COLO829 (cell line): Measurements from ENCODE around the gene PRDM2.

Experiments used
- DNase-seq: peaks from one replicate; pipeline ENCODE4 v3.0.0; 2012; ENCODE audit warnings: low spot score

The PRDM2 gene

DNA sequence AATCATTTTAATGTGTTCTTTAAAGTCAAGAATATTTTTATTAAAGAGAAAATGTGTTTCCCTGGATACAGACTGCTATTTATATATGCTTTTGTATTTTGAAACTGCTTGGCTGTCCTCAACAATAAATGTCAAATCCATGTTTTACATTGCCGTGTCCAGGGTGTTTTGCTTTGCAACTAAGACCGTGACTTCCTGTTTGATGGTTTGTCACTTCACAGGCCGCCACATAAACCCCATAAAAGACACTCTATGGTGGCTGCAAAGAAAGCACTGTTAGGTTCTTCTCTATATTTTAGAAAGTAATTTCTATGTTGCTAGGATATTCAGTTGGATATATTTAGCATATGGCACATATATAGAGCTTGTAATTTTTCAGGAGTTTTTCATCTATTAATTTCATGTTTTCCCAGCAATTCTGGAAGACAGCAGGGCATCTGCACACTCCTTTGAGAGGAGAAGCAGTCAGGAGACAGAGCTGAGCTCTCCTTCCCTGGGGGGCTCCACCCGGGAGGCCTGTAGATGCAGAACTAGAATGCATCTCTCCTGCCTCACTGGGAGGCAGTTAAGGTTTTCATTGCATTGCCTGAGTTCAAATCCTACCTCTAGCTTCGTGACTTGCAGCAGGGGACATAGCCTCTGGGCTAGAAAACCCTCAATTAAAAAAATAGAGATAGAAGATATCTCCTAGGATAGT, 33.1 kb downstream of the PRDM2 start:
- no peak for DNase-seq

DNA sequence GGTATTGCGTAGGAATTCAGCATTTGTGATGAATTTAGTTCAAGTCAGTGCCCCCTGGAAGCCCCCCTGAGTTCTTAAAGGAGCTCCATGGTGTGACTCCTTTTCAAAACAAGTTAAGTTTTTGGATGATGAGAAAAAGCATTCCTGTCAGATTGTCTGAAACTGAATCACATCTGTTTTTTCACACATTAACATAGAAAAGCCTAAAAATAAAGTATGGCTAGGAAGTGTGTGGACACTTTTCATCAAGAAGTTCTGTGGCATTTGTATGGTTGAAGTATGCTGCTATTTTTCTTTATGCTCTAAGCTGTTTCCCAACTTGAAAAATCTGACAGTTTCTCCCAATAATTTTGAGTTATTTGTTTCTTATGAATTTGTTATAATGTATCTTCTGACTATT, 33.7 kb downstream of the PRDM2 start:
- DNase-seq, result no peak

DNA sequence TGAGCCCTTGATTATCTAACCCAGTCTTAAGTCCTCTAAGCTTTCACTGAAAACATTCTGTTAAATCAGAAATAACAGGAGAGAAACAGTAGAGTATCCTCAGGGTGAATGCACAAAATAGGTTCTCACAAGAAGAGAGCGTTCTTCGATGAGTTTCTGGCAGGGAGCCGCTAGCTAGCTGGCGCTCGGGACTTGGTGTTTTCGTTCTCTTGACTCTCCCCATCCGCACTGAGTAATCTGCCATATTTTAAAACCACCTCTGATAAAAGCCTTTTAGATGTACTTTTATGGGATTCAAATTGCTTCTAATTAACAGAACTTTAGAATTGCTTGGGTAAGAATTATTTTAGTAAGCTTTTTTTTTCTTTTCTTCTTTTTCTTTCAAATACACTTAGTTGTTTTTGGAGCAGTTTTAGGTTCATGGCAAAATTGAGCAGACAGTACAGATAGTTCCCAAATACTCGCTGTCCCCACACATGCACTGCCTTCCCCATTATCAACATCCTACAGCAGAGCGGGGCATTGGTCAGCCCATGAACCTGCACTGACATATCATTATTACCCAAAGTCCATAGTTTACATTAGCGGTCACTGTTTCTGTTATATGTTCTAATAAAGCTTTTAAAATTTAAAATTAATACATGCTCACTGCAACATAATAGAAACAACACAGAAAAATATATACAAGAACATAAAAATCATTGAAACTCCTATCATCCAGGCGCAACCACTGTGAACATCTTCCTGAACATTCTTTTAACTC, 35.4 kb downstream of the PRDM2 start:
- DNase-seq, result no peak

DNA sequence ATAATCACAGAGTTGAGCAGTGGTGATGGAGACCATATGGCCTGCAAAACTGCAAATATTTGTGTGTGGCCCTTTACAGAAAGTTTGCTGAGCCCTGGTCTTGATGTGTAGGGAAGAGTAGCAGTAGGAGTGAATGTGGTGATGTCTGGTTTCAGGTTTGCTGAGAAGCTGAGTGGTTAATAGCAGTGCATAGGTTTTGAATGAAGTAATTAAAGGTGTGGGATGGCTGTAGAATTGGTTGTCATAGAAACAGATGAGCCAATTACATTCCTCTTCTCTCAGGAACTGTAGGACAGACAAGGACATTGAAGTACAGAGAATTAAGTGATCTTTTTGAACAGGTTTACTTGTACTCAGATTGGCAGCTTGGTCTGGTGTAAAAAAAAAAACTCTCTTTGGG, 37.4 kb downstream of the PRDM2 start:
- no peak for DNase-seq

DNA sequence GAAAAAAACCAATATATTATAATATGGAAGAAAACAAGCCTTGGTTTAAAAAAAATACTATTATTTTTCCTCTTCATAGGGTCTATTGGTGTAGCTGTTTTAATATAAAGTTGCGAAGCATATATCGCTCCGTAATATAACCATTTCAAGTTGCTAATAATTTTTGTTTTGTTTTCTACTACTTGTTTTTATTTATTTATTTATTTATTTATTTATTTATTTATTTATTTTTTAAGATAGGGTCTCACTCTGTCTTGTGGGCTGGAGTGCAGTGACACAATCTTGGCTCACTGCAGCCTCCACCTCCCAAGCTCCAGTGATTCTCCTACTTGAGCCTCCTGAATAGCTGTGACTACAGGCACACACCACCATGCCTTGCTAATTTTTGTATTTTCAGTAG, 46.4 kb downstream of the PRDM2 start:
- DNase-seq, result no peak

DNA sequence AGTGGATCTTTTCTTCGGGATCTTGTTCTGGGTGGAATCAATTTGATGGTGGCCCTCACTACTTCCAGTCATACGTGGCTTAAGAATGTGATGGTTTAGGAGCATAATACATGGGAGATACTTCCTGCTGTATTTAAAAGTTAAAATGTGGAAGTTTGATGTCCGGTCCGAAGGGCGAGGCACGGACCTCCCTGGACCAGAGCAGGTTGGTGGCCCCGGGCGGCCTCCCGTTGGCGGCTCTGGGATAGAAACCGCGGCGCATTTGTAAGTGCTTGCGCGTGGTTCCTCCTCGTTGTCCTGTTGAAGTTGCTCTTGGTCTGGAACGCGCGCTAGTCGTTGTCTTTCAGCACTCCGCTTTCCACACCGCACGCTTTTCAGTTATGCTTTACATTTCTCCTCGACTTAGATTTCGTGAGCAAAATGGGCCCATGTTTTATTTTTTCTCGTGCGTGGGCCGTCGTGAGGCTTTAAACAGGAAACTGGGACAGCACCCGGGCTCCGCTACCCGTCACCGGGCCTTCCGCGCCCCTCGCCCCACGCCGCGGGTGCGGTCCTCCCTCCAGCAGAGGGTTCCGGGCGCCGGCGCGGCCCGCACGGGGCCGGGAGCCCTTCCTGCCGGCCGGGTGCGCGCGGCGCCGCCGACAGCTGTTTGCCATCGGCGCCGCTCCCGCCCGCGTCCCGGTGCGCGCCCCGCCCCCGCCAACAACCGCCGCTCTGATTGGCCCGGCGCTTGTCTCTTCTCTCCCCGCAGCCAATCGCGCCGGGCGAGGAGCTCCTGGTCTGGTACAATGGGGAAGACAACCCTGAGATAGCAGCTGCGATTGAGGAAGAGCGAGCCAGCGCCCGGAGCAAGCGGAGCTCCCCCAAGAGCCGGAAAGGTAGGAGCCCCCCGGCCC, 48.9 kb downstream of the PRDM2 start:
- peak; percentile 79 for DNase-seq

DNA sequence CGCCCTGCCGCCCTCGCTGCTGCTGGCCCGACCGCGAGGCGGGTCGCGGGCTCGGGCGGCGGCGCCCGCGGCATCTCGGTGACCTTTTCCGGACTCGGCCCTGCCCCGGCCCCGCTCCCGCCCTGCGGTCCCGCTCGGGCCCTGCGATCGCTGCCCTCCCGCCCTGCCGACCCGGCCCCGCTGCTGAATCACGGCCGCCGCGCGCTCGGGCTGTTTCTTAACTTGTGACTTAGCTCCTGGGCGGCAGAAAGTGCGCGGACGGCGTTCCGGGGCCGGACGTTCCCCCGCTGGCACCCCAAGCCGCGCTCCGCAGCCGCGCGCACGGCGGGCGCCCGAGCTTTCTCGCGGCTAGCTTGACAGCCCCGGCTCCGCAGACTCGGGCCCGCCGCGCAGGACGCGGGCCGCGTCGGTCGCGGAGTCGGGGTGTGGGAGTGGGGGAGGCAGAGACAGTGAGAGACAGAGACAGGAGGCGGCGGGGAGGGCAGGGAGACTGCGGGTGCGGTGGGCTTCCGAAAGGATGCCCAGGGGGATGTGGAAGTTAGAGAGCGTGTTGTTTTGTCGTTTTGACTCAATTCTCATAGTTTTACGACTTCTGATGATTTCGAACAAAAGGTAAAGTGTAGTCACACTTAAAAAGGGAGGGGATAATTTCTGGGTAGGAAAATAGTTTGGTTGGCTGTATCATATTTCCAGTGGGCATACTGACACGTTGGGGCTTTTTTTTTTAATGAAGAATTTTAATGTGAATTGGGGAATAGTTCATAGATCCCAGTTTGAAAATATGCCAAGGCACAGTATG, 49.8 kb downstream of the PRDM2 start:
- no peak for DNase-seq

DNA sequence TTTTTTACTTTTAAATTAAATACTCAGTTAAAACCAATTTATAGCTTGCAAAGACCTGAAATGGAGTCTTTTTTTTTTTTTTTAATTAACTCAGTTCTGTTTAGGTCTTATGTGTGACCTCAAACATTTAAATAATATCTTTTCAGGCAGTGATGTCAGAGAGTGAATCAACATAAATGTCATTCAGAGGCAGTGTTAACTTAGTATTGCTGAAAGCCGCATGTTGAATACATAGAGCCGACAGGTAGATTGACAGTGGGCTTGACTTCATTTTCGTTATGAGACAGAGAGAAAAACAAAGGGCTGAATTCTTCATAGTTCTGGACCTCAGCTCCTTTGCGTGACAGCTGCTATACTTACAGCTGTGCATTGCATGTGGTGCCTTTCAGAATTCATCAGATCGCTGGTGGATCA, 51.5 kb downstream of the PRDM2 start:
- DNase-seq, result no peak

DNA sequence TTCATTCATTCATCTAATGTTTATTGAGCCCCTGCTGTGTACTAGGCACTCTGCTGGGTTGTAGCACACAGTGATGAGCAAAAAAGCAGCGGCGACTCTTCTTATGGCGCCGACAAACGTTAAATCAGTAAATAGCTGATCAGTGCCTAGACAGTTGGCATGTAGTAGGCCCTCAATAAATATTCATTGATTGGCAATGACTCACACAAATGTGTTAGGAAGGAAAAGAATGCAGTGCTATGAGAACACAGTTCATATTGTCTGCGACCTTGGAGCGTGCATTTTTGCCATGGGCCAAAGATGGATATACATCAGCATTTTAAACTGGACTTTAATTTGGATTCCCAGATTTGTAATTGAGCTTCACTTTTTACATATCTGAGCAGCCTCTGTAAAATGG, 52.0 kb downstream of the PRDM2 start:
- DNase-seq, result no peak

DNA sequence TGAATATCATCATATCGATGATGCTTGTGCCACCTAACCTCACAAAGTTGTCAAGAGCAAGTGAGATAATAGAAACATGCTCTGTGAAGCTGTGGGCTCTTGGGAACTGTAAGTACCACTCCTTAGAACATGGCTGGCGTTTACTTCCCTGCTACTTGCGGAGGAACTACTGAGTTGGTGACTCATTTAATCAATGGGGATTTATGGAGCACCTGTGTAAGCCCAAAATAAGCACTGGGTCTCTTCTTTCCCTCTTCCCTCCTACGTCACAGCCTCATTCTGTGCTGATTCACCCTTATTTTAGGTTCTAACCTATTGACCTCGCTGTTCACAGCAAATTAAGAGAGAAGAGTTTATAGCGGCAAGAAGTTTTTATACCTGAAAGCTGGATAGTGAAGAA, 52.9 kb downstream of the PRDM2 start:
- DNase-seq, result no peak

DNA sequence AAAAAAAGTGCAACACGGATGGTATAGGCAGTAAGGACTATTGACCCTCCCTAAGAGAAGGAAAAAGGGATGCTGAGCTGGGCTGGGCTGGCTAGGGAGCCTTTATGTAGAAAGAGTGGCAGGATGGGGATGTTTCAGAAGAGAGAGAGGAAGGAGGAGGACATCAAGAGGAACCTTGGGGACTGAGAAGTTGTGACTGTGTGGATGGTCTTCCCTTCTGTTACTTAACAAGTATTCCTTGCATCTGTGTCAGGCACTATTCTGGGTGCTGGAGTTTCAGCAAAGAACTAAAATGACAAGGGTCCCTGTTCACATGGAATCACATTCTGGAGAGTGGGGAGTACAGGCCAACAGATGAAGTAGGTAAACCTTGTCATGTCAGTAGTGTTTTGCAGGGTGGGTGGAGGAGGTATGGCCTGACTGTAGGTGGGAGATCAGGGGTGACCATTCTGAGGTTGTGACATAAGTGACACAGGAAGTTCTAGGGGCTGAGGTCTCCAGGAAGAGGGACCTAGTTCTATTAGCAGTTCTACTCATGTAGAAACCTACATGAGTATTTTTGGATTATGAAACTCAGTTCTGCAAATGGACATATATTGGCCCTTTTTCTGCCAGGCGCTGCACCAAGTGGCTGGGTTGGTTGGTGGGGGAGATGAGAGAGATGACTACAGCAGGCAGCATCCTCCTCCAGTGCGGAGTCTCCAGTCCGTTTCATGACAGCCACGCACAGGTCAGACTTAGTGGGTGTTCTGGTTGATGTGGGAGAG, 53.8 kb downstream of the PRDM2 start:
- DNase-seq, result no peak

DNA sequence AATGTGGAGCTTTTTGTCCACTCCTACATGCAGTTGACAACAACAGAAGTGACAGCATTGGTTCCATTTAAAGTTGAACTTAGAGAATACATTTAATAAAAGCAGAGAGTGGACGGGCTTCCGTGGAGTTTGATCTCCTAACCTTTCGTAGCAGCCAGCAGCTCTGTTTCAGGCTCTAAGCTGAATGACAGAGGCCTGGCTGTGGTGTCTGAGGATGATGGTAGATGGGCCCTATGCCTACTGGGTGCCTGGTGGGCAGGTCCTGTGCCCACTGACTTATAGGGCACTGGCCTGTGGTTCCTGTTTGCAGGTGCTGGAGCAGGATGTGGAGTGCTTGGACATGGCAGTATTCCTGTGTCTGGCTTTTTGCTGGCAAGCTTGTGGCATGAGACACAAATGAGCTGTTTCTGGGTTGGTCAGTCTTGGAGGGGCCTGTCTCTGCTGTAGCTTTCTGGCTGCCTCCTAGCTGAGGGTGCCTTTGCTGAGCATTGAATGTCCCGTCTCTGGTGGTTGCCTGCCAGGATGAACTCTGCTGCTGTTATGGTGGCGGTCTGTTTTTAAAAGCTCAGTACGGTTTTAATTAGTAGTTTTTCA, 54.6 kb downstream of the PRDM2 start:
- no peak for DNase-seq

DNA sequence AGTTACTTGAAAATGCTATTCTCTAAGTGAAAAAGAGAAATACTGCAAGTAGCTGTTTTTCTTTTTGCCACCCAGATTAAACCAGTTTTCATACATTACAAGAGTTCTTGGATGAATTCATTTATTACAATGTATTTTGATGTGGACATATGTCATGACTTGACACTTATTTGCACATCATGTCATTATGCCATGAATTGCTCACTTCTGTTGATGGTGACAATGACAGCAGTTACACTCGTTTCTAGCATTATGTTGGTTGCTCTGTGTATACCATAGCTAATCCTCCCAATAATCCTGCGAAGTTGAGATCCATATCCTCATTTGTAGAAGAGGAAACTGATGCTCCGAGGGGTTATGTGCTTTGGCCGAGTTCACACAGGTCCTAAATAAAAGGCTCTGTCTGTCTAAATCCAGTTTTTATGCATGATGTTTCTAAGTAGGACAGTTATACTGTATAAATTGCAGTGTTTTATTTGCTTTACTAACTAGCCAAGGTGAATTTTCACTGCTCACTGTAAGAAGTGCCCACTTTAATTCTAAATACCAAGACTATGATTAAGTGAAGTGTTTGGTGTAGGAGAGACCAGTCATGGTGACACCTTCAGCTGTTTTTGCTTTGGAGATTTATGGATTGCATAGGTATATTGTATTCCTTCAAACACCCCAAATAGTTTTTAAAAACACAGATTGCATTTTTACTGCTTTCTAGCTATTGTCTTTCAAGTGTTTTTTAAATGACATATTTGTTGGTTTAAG, 56.7 kb downstream of the PRDM2 start:
- no peak for DNase-seq

DNA sequence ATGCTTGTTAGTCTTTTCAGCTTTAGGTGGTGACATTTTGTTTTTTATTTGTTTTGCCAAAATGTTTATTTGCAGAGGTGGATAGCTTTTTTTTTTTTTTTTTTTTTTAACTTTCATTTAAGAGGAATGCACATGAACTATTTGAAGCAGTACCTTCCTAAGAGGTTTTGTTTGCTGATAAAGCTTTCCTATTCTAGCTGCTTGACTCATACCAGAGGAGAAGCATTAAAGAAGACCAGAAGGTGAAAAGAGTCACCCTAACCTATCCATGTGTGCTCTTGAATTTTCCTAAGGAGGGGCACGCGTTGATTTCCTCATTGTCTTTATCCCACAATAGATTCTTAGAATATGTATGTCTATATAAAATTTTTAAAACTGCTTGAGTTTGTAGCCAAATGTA, 57.7 kb downstream of the PRDM2 start:
- DNase-seq, result no peak

DNA sequence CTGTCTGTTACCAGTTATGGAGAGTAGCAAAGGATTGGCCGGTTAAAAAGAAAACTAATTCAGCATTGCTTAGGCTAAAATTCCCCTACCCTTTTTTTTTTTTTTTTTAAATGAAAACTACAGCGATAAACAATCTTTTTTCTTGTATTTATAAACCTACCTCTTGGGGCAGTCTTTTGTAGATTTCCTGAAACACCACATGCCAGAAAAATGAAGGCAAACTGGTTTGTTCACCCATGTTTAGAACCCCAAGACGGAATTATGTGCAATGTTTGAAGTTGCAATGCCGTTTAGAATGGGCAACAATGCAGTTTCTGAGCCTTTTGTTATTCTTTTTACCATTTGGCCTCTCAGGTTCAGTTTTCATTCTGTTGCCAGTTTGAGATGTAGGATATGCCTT, 59.1 kb downstream of the PRDM2 start:
- DNase-seq, result no peak

DNA sequence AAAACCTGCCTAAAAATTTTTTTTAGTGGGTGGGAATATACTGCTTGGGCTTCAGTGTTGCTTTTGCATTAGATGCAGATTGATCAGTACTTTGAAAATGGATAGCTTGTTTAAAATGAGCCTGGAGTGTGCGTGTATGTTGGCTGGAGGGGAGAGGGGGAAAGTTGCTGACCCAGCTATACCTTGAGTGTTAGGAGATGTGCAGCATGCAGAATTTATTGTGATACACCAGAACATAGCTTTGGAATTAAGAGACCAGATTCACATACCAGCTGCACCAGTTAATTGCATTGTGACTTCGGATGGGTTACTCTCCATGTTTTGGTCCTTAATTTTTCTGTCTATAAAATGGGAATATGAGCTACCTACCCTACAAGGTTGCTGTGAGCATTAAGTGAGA, 60.4 kb downstream of the PRDM2 start:
- DNase-seq, result no peak

DNA sequence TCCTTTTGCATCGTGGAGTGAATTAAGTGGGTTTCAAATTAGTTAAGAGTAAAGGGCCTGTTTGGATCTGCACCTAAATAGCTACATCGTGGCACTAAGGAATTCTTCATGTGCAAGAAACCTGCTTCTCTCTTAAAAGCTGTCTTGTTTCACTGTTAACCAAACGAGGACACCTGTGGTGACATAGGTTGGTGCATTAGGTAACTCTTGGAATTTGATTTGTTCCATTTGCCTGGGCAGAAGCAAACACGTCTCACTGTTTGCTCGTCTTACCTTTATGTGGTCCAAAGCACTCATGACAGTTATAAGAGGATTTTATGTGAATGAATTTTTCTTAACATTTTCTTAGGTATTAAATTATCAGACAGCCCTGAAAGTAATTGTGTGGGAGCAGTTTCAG, 60.9 kb downstream of the PRDM2 start:
- DNase-seq, result no peak

DNA sequence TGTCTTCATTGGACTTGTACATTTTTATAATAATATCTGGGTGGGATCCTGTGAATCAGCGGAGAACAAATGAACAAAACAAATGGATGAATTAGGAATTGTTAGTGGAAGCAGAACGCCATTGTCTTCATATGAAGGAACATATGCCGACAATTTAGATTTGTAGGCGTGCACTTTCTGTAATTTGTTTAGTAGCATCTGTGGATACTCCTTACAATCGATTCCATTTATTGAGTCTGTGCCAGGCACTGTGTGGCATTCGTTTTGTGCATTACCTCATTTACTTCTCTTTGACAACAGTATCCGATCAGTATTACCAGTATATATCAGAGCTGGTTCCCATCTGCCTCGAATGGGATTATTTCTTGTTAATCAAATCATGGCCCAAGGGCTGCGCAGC, 61.9 kb downstream of the PRDM2 start:
- no peak for DNase-seq

DNA sequence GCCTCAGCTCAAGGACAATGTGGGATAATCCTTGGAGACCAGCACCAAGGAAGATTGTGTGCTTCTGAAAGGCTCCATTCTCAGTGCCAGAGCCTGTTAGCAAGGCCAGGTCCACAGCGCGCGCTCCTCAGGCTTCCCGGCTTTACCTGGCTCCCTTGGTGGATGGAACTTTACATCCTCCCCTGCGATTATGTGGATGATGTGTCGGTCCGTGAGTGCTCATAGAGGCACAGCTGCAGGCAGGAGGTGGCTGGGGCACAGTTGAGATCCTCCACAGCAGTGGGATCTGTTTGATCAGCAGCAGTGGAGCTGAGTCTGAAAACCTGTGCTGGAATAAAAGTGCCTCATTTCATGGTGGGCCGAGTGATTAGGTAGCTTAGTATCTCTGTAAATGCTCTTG, 62.7 kb downstream of the PRDM2 start:
- no peak for DNase-seq

DNA sequence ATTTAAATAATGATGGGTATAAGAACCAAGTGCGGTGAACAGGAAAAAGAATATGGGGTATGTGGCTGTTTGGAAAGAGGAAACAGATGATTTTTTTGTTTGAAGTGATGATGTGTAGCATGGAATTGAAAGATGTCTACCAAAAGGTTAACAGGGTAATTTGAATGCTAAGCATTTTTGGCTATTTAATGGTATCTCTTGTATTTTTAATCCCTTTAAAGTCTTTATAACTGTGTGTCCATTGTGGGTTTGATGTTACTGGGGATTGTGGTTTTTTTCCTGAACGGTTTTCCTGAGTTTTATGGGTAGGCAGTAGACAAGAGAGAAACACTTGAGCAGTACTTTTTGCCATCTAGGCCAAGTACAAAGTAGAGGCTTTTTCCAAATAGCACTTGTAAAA, 63.2 kb downstream of the PRDM2 start:
- no peak for DNase-seq
